ENCODE results near the gene FGF11. TPM values are rescaled to one million over a fixed set of nuclear protein-coding genes. Genes with fewer than 3 reads are reported as not detected.

Gene FGF11
- total and polyA plus RNA-seq, 2 of the 13 experiments (the other 11 are each of a cell fraction or from before 2014, with no cell fraction given) = 0.20 to 7.6 TPM

DNA sequence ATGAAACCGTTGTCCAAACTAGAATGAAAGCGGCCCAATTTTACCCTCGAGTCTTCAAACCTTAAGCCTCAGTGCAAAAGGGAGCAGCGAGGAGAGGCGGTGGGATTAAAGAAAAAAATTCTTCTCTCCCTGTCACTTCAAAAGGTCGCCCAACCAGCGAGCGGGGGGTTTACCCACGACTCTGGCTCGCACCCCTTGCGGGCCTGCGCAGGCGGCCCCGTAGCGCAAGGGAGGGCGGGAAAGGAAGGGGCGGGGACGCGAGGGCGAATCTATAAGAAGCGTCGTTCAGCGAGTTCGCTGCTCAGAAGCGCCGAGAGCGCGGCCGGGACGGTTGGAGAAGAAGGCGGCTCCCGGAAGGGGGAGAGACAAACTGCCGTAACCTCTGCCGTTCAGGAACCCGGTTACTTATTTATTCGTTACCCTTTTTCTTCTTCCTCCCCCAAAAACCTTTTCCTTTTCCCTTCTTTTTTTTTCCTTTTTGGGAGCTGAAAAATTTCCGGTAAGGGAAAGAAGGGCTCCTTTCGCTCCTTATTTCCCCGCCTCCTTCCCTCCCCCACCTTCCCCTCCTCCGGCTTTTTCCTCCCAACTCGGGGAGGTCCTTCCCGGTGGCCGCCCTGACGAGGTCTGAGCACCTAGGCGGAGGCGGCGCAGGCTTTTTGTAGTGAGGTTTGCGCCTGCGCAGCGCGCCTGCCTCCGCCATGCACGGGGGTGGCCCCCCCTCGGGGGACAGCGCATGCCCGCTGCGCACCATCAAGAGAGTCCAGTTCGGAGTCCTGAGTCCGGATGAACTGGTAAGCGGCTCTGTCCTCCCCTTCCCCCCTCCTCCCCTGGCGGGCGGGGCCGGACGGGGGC lies 45.0 kb downstream of the FGF11 start, which contains the start of gene POLR2A (continued):
- TF ChIP-seq, protein P1, sequence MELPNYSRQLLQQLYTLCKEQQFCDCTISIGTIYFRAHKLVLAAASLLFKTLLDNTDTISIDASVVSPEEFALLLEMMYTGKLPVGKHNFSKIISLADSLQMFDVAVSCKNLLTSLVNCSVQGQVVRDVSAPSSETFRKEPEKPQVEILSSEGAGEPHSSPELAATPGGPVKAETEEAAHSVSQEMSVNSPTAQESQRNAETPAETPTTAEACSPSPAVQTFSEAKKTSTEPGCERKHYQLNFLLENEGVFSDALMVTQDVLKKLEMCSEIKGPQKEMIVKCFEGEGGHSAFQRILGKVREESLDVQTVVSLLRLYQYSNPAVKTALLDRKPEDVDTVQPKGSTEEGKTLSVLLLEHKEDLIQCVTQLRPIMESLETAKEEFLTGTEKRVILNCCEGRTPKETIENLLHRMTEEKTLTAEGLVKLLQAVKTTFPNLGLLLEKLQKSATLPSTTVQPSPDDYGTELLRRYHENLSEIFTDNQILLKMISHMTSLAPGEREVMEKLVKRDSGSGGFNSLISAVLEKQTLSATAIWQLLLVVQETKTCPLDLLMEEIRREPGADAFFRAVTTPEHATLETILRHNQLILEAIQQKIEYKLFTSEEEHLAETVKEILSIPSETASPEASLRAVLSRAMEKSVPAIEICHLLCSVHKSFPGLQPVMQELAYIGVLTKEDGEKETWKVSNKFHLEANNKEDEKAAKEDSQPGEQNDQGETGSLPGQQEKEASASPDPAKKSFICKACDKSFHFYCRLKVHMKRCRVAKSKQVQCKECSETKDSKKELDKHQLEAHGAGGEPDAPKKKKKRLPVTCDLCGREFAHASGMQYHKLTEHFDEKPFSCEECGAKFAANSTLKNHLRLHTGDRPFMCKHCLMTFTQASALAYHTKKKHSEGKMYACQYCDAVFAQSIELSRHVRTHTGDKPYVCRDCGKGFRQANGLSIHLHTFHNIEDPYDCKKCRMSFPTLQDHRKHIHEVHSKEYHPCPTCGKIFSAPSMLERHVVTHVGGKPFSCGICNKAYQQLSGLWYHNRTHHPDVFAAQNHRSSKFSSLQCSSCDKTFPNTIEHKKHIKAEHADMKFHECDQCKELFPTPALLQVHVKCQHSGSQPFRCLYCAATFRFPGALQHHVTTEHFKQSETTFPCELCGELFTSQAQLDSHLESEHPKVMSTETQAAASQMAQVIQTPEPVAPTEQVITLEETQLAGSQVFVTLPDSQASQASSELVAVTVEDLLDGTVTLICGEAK (IDR thresholded peaks at IDR 0.05) = no peak
- TF ChIP-seq, protein P1 (CRISPR knock-in tag; IDR thresholded peaks at IDR 0.05) = no peak
- TF ChIP-seq TCF7 (IDR thresholded peaks at IDR 0.05; ENCODE audit: low read depth) = peak; percentile 19; the same call in 1 of the 2 replicates
- TF ChIP-seq, protein P2, sequence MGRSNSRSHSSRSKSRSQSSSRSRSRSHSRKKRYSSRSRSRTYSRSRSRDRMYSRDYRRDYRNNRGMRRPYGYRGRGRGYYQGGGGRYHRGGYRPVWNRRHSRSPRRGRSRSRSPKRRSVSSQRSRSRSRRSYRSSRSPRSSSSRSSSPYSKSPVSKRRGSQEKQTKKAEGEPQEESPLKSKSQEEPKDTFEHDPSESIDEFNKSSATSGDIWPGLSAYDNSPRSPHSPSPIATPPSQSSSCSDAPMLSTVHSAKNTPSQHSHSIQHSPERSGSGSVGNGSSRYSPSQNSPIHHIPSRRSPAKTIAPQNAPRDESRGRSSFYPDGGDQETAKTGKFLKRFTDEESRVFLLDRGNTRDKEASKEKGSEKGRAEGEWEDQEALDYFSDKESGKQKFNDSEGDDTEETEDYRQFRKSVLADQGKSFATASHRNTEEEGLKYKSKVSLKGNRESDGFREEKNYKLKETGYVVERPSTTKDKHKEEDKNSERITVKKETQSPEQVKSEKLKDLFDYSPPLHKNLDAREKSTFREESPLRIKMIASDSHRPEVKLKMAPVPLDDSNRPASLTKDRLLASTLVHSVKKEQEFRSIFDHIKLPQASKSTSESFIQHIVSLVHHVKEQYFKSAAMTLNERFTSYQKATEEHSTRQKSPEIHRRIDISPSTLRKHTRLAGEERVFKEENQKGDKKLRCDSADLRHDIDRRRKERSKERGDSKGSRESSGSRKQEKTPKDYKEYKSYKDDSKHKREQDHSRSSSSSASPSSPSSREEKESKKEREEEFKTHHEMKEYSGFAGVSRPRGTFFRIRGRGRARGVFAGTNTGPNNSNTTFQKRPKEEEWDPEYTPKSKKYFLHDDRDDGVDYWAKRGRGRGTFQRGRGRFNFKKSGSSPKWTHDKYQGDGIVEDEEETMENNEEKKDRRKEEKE (IDR thresholded peaks at IDR 0.05) = no peak
- peak; percentile 45 for TF ChIP-seq MEF2D (CRISPR knock-in tag; IDR thresholded peaks at IDR 0.05)
- peak; percentile 61; the same call in 1 of the 2 replicates for TF ChIP-seq FOXK1 (CRISPR knock-in tag; IDR thresholded peaks at IDR 0.05; ENCODE audit: borderline replicate concordance, low read depth)
- TF ChIP-seq ZNF260 (CRISPR knock-in tag; IDR thresholded peaks at IDR 0.05; ENCODE audit: borderline replicate concordance, low read depth) = no peak
- TF ChIP-seq ONECUT2 (CRISPR knock-in tag; IDR thresholded peaks at IDR 0.05) = 0 out of 2 replicates have a peak, but pooled peaks have one; percentile 64
- no peak; the same call in 1 of the 2 replicates for TF ChIP-seq ZNF891 (CRISPR knock-in tag; IDR thresholded peaks at IDR 0.05)
- no peak for TF ChIP-seq SATB2 (CRISPR knock-in tag; IDR thresholded peaks at IDR 0.05)
- TF ChIP-seq PLRG1 (conservative IDR thresholded peaks at IDR 0.05) = no peak
- peak; percentile 89 for TF ChIP-seq ZNF543 (CRISPR knock-in tag; IDR thresholded peaks at IDR 0.05)
- no peak for TF ChIP-seq MATR3 (CRISPR knock-in tag; IDR thresholded peaks at IDR 0.05)
- TF ChIP-seq PTBP1 (IDR thresholded peaks at IDR 0.05; ENCODE audit: low read depth, low read length, poor library complexity, severe bottlenecking) = peak; percentile 54
- TF ChIP-seq ELF4 (CRISPR knock-in tag; IDR thresholded peaks at IDR 0.05; ENCODE audit: borderline replicate concordance) = no peak; the same call in 1 of the 2 replicates
- TF ChIP-seq MED8 (CRISPR knock-in tag; IDR thresholded peaks at IDR 0.05; ENCODE audit: insufficient replicate concordance) = peak; percentile 50
- peak; percentile 58; the same call in 1 of the 2 replicates for TF ChIP-seq HOXA9 (CRISPR knock-in tag; IDR thresholded peaks at IDR 0.05; ENCODE audit: borderline replicate concordance)
- TF ChIP-seq ZNF766 (CRISPR knock-in tag; IDR thresholded peaks at IDR 0.05; ENCODE audit: borderline replicate concordance) = peak; percentile 81; the same call in 1 of the 2 replicates

Measured in HepG2 (cell line).